Measurements from ENCODE around the gene GPM6B.

GPM6B gene

GRCh38 chrX:13764765-13765164 lies 52.1 kb downstream of the GPM6B start:
- Mint-ChIP-seq H3K4me3 (no peak overlapping the region), H3K9me3 (no peaks in the 10 kb centered on the region), H3K36me3 (ENCODE audit: low read depth) (peaks cover 90% of the 10 kb centered on the region), H3K27ac (peak overlapping the region; percentile 48), H3K27me3 (peaks cover 27% of the 10 kb centered on the region), H3K4me1 (ENCODE audit: low read depth) (peaks cover 6% of the 10 kb centered on the region)
- no peak for DNase-seq

DNA sequence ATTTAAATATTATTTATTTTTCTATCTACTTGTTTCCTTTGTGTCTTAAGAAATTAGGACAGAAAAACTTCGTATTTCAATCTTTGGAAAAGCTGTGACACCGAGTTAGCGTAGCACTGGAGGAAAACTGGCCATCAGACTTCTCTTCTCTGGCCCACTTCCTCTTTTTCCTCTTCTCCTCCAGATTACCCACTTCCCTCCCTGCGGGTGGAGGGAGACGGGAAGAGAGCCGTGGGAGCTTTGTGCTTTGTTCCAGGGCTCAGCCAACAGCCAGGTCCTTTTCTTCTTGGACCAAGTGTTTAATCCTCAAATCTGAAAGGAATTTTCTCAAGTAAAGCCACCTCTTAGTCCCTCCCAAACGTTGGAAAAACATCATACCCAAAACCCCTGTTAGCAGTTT lies 52.6 kb downstream of the GPM6B start:
- peaks cover 27% of the 10 kb centered on the region for H3K27me3 Mint-ChIP-seq
- DNase-seq: no peak
- no peaks in the 10 kb centered on the region for H3K9me3 Mint-ChIP-seq
- peak overlapping the region; percentile 48 for H3K27ac Mint-ChIP-seq
- H3K36me3 Mint-ChIP-seq (ENCODE audit: low read depth): peaks cover 88% of the 10 kb centered on the region
- no peak overlapping the region for H3K4me3 Mint-ChIP-seq
- H3K4me1 Mint-ChIP-seq (ENCODE audit: low read depth): peaks cover 7% of the 10 kb centered on the region

DNA sequence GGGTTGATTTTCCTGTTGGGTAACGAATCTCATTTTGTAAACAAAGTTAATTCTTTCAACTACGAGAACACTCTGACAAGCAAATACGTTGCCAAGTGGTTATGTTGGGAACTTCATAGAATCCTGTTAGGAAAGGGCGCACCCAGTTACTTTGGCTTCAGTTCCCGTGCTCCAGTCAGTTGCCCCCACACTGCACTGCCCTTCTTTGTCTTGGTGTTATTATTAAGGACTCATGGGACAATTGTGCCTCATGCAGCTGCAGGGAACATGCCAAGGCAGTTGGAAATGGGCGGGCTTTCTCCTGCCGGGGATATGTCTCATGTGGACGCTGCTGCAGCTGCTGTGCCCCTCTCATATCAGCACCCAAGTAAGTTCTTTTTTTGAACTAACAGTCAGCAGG lies 53.4 kb downstream of the GPM6B start:
- Mint-ChIP-seq H3K4me1 (ENCODE audit: low read depth) (peaks cover 9% of the 10 kb centered on the region), H3K27ac (peak overlapping the region; percentile 36), H3K9me3 (no peaks in the 10 kb centered on the region), H3K36me3 (ENCODE audit: low read depth) (peaks cover 88% of the 10 kb centered on the region), H3K4me3 (no peak overlapping the region), H3K27me3 (peaks cover 27% of the 10 kb centered on the region)
- no peak for DNase-seq

DNA sequence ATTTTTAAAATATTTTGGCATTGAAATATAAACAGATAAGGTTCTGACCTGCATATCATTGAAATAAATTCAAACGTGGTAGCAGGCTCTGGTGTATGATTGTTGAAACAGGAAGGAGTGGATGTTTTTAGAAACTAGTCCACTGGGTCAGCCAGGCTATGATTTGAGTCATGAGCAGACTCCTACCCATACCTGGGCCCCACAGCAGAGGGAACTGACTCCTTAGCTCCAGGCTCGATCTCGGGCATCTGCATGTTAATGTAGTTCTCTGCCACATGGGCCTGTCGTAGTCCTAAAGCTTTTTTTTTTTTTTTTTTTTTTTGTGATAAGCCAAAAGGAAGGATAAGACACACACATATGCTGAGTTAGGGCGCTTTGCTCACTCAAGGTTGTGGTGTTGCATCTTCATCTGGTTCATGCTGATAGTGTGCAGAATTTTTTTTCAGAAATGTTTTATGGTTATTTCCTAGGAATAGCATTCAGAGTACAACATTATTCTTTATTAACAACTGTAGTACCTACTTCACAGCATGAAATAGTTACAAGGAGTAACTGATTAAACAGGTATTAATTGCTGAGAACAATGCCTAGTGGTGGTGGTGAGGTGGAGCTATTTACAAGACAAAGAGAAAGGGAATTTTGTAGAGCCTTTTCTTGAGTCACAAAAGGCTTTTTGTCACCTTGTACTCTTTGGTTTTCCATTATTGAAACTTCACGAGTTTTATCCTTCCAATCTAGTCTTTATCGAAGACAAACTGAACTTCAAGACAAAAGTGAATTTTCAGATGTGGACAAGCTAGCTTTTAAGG lies 55.1 kb downstream of the GPM6B start:
- Mint-ChIP-seq H3K27ac (no peak overlapping the region), H3K27me3 (peaks cover 27% of the 10 kb centered on the region), H3K9me3 (no peaks in the 10 kb centered on the region), H3K36me3 (ENCODE audit: low read depth) (peaks cover 86% of the 10 kb centered on the region), H3K4me1 (ENCODE audit: low read depth) (peaks cover 9% of the 10 kb centered on the region), H3K4me3 (no peak overlapping the region)
- no peak for DNase-seq

DNA sequence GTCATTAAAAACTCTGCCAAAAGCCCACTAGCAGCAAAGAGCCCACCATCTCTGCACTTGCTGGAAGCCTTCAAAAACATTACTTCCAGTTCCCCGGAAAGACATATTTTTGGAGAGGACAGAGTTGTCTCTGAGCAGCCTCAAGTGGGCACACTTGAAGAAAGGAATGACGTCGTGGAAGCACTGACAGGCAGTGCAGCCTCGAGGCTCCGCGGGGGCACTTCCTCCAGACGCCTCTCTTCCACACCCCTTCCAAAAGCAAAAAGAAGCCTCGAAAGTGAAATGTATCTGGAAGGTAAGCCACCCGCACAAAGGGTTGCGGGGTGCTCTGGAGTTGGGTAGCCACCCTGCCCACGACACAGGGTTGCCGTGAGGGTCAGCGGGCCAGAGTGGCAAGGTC lies 56.5 kb downstream of the GPM6B start:
- Mint-ChIP-seq H3K4me3 (no peak overlapping the region), H3K9me3 (no peaks in the 10 kb centered on the region), H3K27me3 (peaks cover 17% of the 10 kb centered on the region), H3K4me1 (ENCODE audit: low read depth) (peaks cover 11% of the 10 kb centered on the region), H3K36me3 (ENCODE audit: low read depth) (peaks cover 83% of the 10 kb centered on the region), H3K27ac (no peak overlapping the region)
- no peak for DNase-seq

DNA sequence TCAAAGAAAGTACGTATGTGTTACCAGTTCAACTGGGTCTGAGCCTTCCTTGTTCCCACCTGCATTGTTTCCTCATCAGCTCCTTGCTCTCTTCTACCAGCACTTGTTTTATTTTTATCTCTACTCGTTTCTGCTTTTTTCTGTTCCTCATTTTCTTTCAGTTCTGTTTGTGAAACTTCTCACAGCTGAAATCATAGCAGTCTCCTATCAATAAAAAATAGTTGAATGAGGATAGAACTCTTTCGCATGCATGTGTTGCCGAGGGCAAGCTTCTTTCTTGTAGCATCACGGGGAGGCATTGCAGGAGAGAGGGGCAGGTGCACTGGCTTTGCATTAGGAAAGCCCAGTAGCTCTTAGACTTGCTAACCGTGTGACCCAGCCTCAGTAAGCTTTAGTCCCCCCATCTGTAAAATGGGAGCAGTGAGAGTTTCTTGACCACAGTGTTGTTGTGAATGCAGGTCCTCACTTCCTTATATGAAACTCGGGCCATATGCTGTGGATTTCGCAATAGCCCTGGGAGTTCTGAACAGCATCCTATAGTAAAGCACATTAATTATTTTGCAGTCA lies 57.7 kb downstream of the GPM6B start:
- Mint-ChIP-seq H3K9me3 (no peaks in the 10 kb centered on the region), H3K4me1 (ENCODE audit: low read depth) (peaks cover 19% of the 10 kb centered on the region), H3K36me3 (ENCODE audit: low read depth) (peaks cover 83% of the 10 kb centered on the region), H3K27me3 (peaks cover 12% of the 10 kb centered on the region), H3K4me3 (no peak overlapping the region), H3K27ac (no peak overlapping the region)
- no peak for DNase-seq

DNA sequence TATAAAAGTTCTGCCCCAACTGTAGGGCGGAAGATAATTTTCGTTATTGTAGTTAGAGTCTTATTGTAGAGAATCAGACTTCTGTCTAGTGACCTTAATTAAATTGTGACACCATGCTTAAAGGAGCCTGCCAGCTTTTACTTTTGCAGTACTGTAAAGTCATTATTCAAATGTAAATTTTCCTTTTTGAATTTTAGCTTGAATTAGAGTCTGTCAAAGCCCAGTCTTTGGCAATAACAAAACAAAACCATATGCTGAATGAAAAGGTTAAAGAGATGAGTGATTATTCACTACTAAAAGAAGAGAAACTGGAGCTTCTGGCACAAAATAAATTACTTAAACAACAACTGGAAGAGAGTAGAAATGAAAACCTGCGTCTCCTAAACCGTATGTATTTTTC lies 60.5 kb downstream of the GPM6B start:
- Mint-ChIP-seq H3K4me3 (no peak overlapping the region), H3K27me3 (peaks cover 11% of the 10 kb centered on the region), H3K36me3 (ENCODE audit: low read depth) (peaks cover 83% of the 10 kb centered on the region), H3K9me3 (no peaks in the 10 kb centered on the region), H3K27ac (no peak overlapping the region), H3K4me1 (ENCODE audit: low read depth) (peaks cover 28% of the 10 kb centered on the region)
- DNase-seq: no peak

DNA sequence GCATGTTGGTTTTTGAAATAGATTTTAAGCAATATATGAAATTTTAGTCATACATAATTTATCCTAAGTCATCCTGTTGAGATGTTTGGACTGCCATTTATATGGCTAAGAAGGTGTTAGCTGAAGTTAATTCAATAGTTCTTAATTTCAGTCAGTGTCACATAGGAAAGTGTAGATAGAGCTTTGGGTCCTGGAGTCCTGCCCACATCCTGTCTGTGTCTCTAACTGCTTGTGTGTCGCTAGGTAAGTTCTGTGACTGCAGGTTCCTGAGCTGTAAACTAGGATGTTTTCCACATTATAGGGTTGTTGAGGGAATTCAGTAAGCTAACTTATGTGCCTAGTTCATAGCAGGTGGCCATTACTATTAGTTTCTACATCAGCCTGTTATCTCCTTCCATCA lies 61.6 kb downstream of the GPM6B start:
- H3K4me3 Mint-ChIP-seq: no peak overlapping the region
- peaks cover 32% of the 10 kb centered on the region for H3K4me1 Mint-ChIP-seq (ENCODE audit: low read depth)
- no peak for DNase-seq
- peaks cover 7% of the 10 kb centered on the region for H3K27me3 Mint-ChIP-seq
- no peaks in the 10 kb centered on the region for H3K9me3 Mint-ChIP-seq
- H3K27ac Mint-ChIP-seq: no peak overlapping the region
- peaks cover 80% of the 10 kb centered on the region for H3K36me3 Mint-ChIP-seq (ENCODE audit: low read depth)

DNA sequence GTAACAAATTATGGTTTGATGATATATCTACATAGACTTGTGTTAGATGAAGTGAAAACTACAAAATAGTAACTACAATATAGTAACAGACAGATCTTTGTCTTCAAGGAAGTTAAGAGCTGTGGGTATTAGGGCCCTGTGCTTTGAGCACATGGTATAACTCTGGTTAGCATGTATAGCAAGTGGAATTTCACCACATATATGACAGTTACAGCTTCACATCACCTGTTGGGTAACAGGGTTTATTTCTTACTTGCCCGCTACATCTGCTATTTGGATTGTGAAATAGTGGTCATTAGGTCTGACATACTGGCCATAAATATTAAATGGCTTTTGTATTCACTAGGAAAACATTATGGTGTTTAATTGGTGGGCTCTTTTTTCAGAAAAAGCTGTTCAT lies 62.1 kb downstream of the GPM6B start:
- Mint-ChIP-seq H3K27ac (no peak overlapping the region), H3K4me1 (ENCODE audit: low read depth) (peaks cover 36% of the 10 kb centered on the region), H3K27me3 (peaks cover 3% of the 10 kb centered on the region), H3K4me3 (no peak overlapping the region), H3K36me3 (ENCODE audit: low read depth) (peaks cover 80% of the 10 kb centered on the region), H3K9me3 (no peaks in the 10 kb centered on the region)
- DNase-seq: no peak

- no peak for DNase-seq
- no peaks in the 10 kb centered on the region for H3K9me3 Mint-ChIP-seq
- peaks cover 33% of the 10 kb centered on the region for H3K4me1 Mint-ChIP-seq (ENCODE audit: low read depth)
- H3K27ac Mint-ChIP-seq: peak overlapping the region; percentile 42
- H3K4me3 Mint-ChIP-seq: no peak overlapping the region
- H3K27me3 Mint-ChIP-seq: peaks cover 3% of the 10 kb centered on the region
- peaks cover 81% of the 10 kb centered on the region for H3K36me3 Mint-ChIP-seq (ENCODE audit: low read depth)
Measured at GRCh38 chrX:13752646-13753045, 64.2 kb downstream of the GPM6B start.

DNA sequence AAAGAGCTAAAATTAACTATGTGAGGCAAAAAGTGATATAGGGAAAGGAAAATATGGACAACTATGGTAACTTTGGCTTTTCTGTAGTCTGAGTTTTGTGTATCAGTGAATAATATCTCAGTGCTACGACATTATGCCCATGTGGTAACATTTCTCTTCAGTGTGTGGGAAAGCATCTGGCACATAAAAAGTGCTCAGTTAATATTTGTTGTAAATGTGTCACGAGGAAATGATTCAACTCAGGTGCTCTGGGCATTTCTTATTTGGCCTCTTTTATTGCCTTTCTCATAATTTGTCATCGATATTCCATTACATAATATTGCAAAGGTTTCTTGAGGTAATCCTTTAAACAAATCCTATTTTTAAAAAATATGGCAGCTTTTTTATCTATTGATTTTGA lies 64.8 kb downstream of the GPM6B start:
- Mint-ChIP-seq H3K27me3 (peaks cover 8% of the 10 kb centered on the region), H3K9me3 (no peaks in the 10 kb centered on the region), H3K36me3 (ENCODE audit: low read depth) (peaks cover 83% of the 10 kb centered on the region), H3K4me3 (no peak overlapping the region), H3K27ac (no peak overlapping the region), H3K4me1 (ENCODE audit: low read depth) (peaks cover 33% of the 10 kb centered on the region)
- DNase-seq: no peak

DNA sequence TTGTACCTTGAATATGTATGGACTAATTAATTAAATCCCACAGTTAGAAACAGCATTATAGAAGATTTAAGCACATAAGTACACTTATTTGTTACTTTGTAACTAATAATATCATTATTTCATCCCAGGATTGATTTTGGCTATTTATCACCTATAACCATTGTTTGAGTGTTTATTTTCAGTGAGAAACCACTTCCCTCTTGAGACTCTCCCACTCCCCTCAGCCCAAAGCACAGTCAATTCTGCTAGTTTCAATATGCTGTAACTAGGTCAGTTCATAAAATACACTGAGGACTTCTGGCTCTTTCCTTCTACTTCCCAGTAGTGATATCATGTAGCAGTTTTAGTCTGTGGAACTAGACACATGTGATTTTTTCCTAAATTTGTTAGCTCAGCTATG lies 66.1 kb downstream of the GPM6B start:
- H3K4me3 Mint-ChIP-seq: no peak overlapping the region
- H3K27ac Mint-ChIP-seq: peak overlapping the region; percentile 16
- H3K9me3 Mint-ChIP-seq: no peaks in the 10 kb centered on the region
- DNase-seq: no peak
- H3K36me3 Mint-ChIP-seq (ENCODE audit: low read depth): peaks cover 84% of the 10 kb centered on the region
- peaks cover 10% of the 10 kb centered on the region for H3K27me3 Mint-ChIP-seq
- peaks cover 33% of the 10 kb centered on the region for H3K4me1 Mint-ChIP-seq (ENCODE audit: low read depth)

DNA sequence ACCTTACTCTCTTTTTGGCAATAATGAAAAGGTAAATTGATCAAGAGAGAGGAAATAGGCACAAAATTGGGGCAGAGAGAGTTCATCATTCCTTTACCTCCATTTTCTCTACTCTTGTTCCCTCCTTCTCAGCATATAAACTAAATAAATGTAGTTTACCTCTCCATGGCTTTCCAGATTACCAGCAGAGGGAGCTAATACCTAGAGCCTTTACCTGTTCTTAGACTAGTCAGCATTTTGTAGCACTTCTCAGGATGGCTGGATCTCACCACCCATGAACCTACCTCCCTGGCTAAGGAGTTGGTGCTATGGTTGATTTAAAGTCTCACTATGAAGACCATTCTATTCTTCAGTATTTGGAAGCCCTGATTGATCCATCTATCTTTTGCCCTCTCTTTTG lies 66.7 kb downstream of the GPM6B start:
- Mint-ChIP-seq H3K9me3 (no peaks in the 10 kb centered on the region), H3K27me3 (peaks cover 14% of the 10 kb centered on the region), H3K4me1 (ENCODE audit: low read depth) (peaks cover 30% of the 10 kb centered on the region), H3K27ac (no peak overlapping the region), H3K4me3 (no peak overlapping the region), H3K36me3 (ENCODE audit: low read depth) (peaks cover 85% of the 10 kb centered on the region)
- no peak for DNase-seq

DNA sequence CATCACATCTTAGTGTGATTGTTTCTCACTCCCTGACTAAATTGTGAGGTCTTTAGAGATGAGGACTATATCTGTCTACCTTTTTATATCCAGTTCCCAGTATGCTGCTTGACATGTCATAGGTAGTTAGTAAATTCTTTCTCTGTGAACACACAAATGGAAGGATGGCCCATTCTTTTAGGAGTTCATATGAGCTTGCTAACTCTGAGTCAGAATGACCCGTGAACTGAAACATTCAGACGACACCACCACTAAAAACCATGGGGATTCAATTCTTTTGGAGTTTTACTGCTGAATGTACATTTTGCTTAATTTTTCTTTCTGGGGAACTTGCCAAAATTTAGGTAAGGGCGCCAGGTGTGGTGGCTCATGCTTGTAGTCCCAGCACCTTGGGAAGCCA lies 68.4 kb downstream of the GPM6B start:
- H3K4me1 Mint-ChIP-seq (ENCODE audit: low read depth): peaks cover 27% of the 10 kb centered on the region
- no peak overlapping the region for H3K4me3 Mint-ChIP-seq
- H3K27ac Mint-ChIP-seq: no peak overlapping the region
- H3K36me3 Mint-ChIP-seq (ENCODE audit: low read depth): peaks cover 87% of the 10 kb centered on the region
- no peaks in the 10 kb centered on the region for H3K9me3 Mint-ChIP-seq
- DNase-seq: no peak
- peaks cover 14% of the 10 kb centered on the region for H3K27me3 Mint-ChIP-seq

- H3K4me3 Mint-ChIP-seq: no peak overlapping the region
- no peak for DNase-seq
- H3K27ac Mint-ChIP-seq: no peak overlapping the region
- peaks cover 13% of the 10 kb centered on the region for H3K27me3 Mint-ChIP-seq
- H3K4me1 Mint-ChIP-seq (ENCODE audit: low read depth): peaks cover 30% of the 10 kb centered on the region
- H3K36me3 Mint-ChIP-seq (ENCODE audit: low read depth): peaks cover 83% of the 10 kb centered on the region
- H3K9me3 Mint-ChIP-seq: no peaks in the 10 kb centered on the region
Measured at GRCh38 chrX:13747836-13748235, 69.1 kb downstream of the GPM6B start.

Data from activated T-cell treated with anti-CD3 and anti-CD28 coated beads, Interleukin-2, amount 50 U/mL, for 24 hours (primary cell).